ENCODE results near the gene SULT2B1. TPM values are rescaled to one million over a fixed set of nuclear protein-coding genes. Genes with fewer than 3 reads are reported as not detected.

The SULT2B1 gene
- total RNA-seq, 2 experiments from 2014 or later: not detected

- Histone ChIP-seq H3K4me1 (ENCODE audit: insufficient read depth, low read length, poor library complexity, severe bottlenecking) (no peaks in the 10 kb centered on the region), H3K4me3 (ENCODE audit: low read depth, low read length, poor library complexity, severe bottlenecking) (no peak overlapping the region), H4K20me1 (ENCODE audit: insufficient read depth, low read length) (no peaks in the 10 kb centered on the region), H2AFZ (ENCODE audit: low read length) (no peak overlapping the region), H3K9me2 (ENCODE audit: insufficient read depth, low read length) (no peaks in the 10 kb centered on the region), H3K79me2 (ENCODE audit: insufficient read depth, low read depth, low read length) (no peaks in the 10 kb centered on the region), H3K36me3 (ENCODE audit: insufficient read depth, low read length) (no peaks in the 10 kb centered on the region), H3K27ac (ENCODE audit: low read depth, low read length, poor library complexity, severe bottlenecking) (no peak overlapping the region), H3K9me3 (ENCODE audit: low read length) (no peaks in the 10 kb centered on the region), H3K4me2 (ENCODE audit: low read length) (no peak overlapping the region)
- intact Hi-C loops (cut with micrococcal nuclease; ENCODE audit: unreplicated experiment): no loop called here
- ChIA-PET POLR2A (no interaction called here), CTCF (ENCODE audit: unreplicated experiment) (no interaction called here)
- DNase-seq (ENCODE audit: low spot score): no peak
- BruUV-seq (replicated peaks): no TSS peak
- TF ChIP-seq, protein P1, sequence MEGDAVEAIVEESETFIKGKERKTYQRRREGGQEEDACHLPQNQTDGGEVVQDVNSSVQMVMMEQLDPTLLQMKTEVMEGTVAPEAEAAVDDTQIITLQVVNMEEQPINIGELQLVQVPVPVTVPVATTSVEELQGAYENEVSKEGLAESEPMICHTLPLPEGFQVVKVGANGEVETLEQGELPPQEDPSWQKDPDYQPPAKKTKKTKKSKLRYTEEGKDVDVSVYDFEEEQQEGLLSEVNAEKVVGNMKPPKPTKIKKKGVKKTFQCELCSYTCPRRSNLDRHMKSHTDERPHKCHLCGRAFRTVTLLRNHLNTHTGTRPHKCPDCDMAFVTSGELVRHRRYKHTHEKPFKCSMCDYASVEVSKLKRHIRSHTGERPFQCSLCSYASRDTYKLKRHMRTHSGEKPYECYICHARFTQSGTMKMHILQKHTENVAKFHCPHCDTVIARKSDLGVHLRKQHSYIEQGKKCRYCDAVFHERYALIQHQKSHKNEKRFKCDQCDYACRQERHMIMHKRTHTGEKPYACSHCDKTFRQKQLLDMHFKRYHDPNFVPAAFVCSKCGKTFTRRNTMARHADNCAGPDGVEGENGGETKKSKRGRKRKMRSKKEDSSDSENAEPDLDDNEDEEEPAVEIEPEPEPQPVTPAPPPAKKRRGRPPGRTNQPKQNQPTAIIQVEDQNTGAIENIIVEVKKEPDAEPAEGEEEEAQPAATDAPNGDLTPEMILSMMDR (conservative IDR thresholded peaks at IDR 0.05; ENCODE audit: low read length): no peak
Observed at GRCh38 chr19:48561412-48561811, 9.4 kb downstream of the SULT2B1 start.

GRCh38 chr19:48565090-48565489, 13.1 kb downstream of the SULT2B1 start:
- H2AFZ ChIP-seq (ENCODE audit: low read length): no peak overlapping the region
- H4K20me1 ChIP-seq (ENCODE audit: insufficient read depth, low read length): no peaks in the 10 kb centered on the region
- TF ChIP-seq, protein P1 (conservative IDR thresholded peaks at IDR 0.05; ENCODE audit: low read length): no peak
- no peak for TF ChIP-seq EZH2phosphoT487 (IDR thresholded peaks at IDR 0.05; ENCODE audit: borderline replicate concordance, low read depth, low read length)

GRCh38 chr19:48568345-48568886, 16.4 kb downstream of the SULT2B1 start:
- TF ChIP-seq, protein P1 (conservative IDR thresholded peaks at IDR 0.05; ENCODE audit: low read length): no peak
- no peak for TF ChIP-seq EZH2phosphoT487 (IDR thresholded peaks at IDR 0.05; ENCODE audit: borderline replicate concordance, low read depth, low read length)
- Histone ChIP-seq H3K4me2 (ENCODE audit: low read length) (no peak overlapping the region), H3K4me3 (ENCODE audit: low read depth, low read length, poor library complexity, severe bottlenecking) (no peak overlapping the region), H3K79me2 (ENCODE audit: insufficient read depth, low read depth, low read length) (no peaks in the 10 kb centered on the region), H3K27ac (ENCODE audit: low read depth, low read length, poor library complexity, severe bottlenecking) (no peak overlapping the region), H3K4me1 (ENCODE audit: insufficient read depth, low read length, poor library complexity, severe bottlenecking) (no peaks in the 10 kb centered on the region), H4K20me1 (ENCODE audit: insufficient read depth, low read length) (no peaks in the 10 kb centered on the region), H2AFZ (ENCODE audit: low read length) (no peak overlapping the region), H3K9me2 (ENCODE audit: insufficient read depth, low read length) (no peaks in the 10 kb centered on the region), H3K36me3 (ENCODE audit: insufficient read depth, low read length) (no peaks in the 10 kb centered on the region), H3K9me3 (ENCODE audit: low read length) (no peaks in the 10 kb centered on the region)
- CTCF ChIA-PET (ENCODE audit: unreplicated experiment): no interaction called here
- DNase-seq (ENCODE audit: low spot score): no peak
- POLR2A ChIA-PET: interaction anchor here (0.6 to 0.7 kb wide), 2 partner anchors 13 to 36 kb away, joined by 3 read pairs; no protein-coding TSS in a partner anchor
- BruUV-seq (replicated peaks): no TSS peak
- intact Hi-C loops (cut with micrococcal nuclease; ENCODE audit: unreplicated experiment): no loop called here

More at GRCh38 chr19:48565090-48565489, 13.1 kb downstream of the SULT2B1 start:
- no TSS peak for BruUV-seq (replicated peaks)
- H3K79me2 ChIP-seq (ENCODE audit: insufficient read depth, low read depth, low read length): no peaks in the 10 kb centered on the region
- intact Hi-C loops (cut with micrococcal nuclease; ENCODE audit: unreplicated experiment): no loop called here
- no peak overlapping the region for H3K4me2 ChIP-seq (ENCODE audit: low read length)
- CTCF ChIA-PET (ENCODE audit: unreplicated experiment): no interaction called here
- no peaks in the 10 kb centered on the region for H3K9me3 ChIP-seq (ENCODE audit: low read length)
- H3K36me3 ChIP-seq (ENCODE audit: insufficient read depth, low read length): no peaks in the 10 kb centered on the region
- H3K27ac ChIP-seq (ENCODE audit: low read depth, low read length, poor library complexity, severe bottlenecking): no peak overlapping the region
- no peak for DNase-seq (ENCODE audit: low spot score)
- no peaks in the 10 kb centered on the region for H3K9me2 ChIP-seq (ENCODE audit: insufficient read depth, low read length)
- H3K4me3 ChIP-seq (ENCODE audit: low read depth, low read length, poor library complexity, severe bottlenecking): no peak overlapping the region
- POLR2A ChIA-PET: no interaction called here
- H3K4me1 ChIP-seq (ENCODE audit: insufficient read depth, low read length, poor library complexity, severe bottlenecking): no peaks in the 10 kb centered on the region
